Ovary (tissue), 9 donors: ENCODE measurements around the gene RTP5. TPM values are rescaled to one million over a fixed set of nuclear protein-coding genes. Genes with fewer than 3 reads are reported as not detected.

Source experiments
- DNase-seq, 5 donors: peaks; one replicate each; pipeline ENCODE4 v3.0.0-alpha.2; 2019 to 2020
- H3K27ac ChIP-seq, 2 donors: fragments of 200-600 bp; one replicate each; pipeline versions ENCODE4 v1.5.1 to v1.8.0; 2019 to 2022
- H3K27me3 ChIP-seq: fragments of 200-600 bp; one replicate; pipeline ENCODE4 v1.8.0; 2022
- H3K36me3 ChIP-seq: fragments of 200-600 bp; sonication (generic); one replicate; pipeline ENCODE4 v1.5.1; 2019
- H3K4me1 ChIP-seq: one replicate; pipeline ENCODE4 v1.8.1; 2013; ENCODE audit warnings: mild to moderate bottlenecking, moderate library complexity; ENCODE audit not compliant: insufficient read depth
- H3K4me3 ChIP-seq: fragments of 200-600 bp; sonication (generic); one replicate; pipeline ENCODE4 v1.5.1; 2017
- H3K9me3 ChIP-seq, 2 donors: fragments of 200-600 bp in 1 of 2; sonication (generic) in 1 of 2; one replicate each; pipeline versions ENCODE4 v1.5.1 to v1.8.1; 2013 to 2019; ENCODE audit warnings: mild to moderate bottlenecking in 1 of 2, moderate library complexity in 1 of 2
- EP300 ChIP-seq: sonication (generic); formaldehyde crosslinking; IDR thresholded peaks from one replicate; pipeline ENCODE4 v1.6.1; 2017; ENCODE audit warnings: antibody characterized with exemption
- POLR2A ChIP-seq: fragments of 450-650 bp; IDR thresholded peaks from one replicate; pipeline ENCODE4 v1.6.1; 2017; ENCODE audit warnings: antibody characterized with exemption, mild to moderate bottlenecking, moderate library complexity
- WGBS, 3 donors: extraction: QIAGEN DNeasy Blood & Tissue Kit in 1 of 3; methylation state at CpG; one replicate each; pipeline versions ENCODE4 v1.1.5 to v1.1.7; 2013 to 2017; 5-methylcytosine and 5-hydroxymethylcytosine counted together
- intact Hi-C, 4 donors: fragments of 100-400 bp; cut with DNase I; formaldehyde crosslinking; loops; one replicate each; pipeline versions ENCODE4 v1.11.0 to v1.15.1; 2022 to 2023
- polyA plus RNA-seq, 2 donors: library from polyadenylated mRNA; stranded (reverse); fragments of 200-250 nt in 1 of 2; fragments of 350-450 nt in 1 of 2; fragmentation: Illumina TruSeq in 1 of 2; extraction: RNeasy Lipid Tissue Mini Kit (QIAGEN cat#74804) in 1 of 2; gene quantifications; one replicate each; pipeline ENCODE4 v1.2.3, GENCODE V29; 2013 to 2014
- total RNA-seq, 7 donors: library from RNA; depleted of rRNA in 2 of 7; stranded (reverse); fragments of >200 nt in 2 of 7; fragmentation: NEBNext Ultra II Directional in 3 of 7; extraction: Animal tissue kit (Norgen Biotek cat#: 25700) in 3 of 7; gene quantifications; one replicate each; pipeline versions ENCODE4 v1.1.0 to v1.2.4, GENCODE V29; 2016 to 2023
- TF ChIP-seq, protein P1 (sequence below), 3 donors: fragments of 450-650 bp in 2 of 3; fragments of 200-600 bp in 1 of 3; IDR thresholded peaks; one replicate each; pipeline versions ENCODE4 v1.5.1 to v1.8.0; 2016 to 2022; ENCODE audit warnings: antibody characterized with exemption in 3 of 3, mild to moderate bottlenecking in 1 of 3
- donor health status: DM: no; HTN: no; CAD: no; lungs with moderate emphysema.
- donor health status: DM: no; HTN: no; CAD: no.
- donor health status: Bipolar disorder and iron deficiency.
- donor health status: DM: yes; HTN: yes; CAD: no.
- donor health status: DM: no; HTN: no; CAD: no.
- donor health status: DM: yes; HTN: yes; CAD: no.

Gene RTP5
- total and polyA plus RNA-seq, 9 donors = 0.10 TPM; not detected in 8

DNA sequence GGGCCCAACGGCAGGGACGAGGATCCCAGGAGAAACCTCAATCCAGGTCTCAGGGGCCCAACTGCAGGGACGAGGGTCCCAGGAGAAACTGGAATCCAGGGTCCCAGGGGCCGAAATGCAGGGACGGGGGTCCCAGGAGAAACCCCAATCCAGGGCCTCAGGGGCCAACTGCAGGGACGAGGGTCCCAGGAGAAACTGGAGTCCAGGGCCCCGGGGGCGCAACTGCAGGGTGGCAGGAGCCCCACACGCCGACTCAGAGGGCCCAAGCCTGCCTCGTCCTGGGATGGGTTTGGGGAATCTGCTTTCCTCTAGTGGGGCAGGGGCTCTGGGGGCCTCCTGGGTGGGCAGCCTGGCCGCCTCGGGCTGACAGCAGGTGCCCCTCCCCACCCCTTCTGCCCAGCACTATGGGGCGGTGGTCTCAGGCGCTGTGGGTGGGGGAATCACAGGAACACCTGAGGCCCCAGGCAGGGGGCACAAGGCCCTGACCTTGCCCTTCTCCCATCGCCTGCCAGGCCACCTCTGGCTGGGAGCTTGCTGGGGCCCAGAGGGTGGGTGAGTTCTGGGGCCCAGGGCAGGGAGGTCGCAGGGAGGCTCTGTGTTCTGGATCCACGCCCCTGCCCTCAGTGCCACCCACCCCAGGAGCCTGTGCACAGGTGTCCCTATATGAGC is 7.1 kb downstream of the RTP5 start:
- no peak for DNase-seq
- Histone ChIP-seq H3K4me3 (no peak overlapping the region), H3K36me3 (no peaks in the 10 kb centered on the region), H3K9me3 (no peaks in the 10 kb centered on the region), H3K27ac (no peak overlapping the region), H3K27me3 (no peaks in the 10 kb centered on the region), H3K4me1 (no peaks in the 10 kb centered on the region)
- TF ChIP-seq EP300 (no peak), POLR2A (no peak)
- TF ChIP-seq, protein P1, sequence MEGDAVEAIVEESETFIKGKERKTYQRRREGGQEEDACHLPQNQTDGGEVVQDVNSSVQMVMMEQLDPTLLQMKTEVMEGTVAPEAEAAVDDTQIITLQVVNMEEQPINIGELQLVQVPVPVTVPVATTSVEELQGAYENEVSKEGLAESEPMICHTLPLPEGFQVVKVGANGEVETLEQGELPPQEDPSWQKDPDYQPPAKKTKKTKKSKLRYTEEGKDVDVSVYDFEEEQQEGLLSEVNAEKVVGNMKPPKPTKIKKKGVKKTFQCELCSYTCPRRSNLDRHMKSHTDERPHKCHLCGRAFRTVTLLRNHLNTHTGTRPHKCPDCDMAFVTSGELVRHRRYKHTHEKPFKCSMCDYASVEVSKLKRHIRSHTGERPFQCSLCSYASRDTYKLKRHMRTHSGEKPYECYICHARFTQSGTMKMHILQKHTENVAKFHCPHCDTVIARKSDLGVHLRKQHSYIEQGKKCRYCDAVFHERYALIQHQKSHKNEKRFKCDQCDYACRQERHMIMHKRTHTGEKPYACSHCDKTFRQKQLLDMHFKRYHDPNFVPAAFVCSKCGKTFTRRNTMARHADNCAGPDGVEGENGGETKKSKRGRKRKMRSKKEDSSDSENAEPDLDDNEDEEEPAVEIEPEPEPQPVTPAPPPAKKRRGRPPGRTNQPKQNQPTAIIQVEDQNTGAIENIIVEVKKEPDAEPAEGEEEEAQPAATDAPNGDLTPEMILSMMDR (IDR thresholded peaks at IDR 0.05) = no peak
- intact Hi-C loops = loop anchor here (5.0 to 10.0 kb wide), 3 partner anchors 122 to 142 kb away; partner anchors contain the start of gene D2HGDH (in 2 of the 4)
- WGBS, 3 donors = 89 to 92% (median 90%) methylated on average over 16 to 18 of the region's 18 CpGs

DNA sequence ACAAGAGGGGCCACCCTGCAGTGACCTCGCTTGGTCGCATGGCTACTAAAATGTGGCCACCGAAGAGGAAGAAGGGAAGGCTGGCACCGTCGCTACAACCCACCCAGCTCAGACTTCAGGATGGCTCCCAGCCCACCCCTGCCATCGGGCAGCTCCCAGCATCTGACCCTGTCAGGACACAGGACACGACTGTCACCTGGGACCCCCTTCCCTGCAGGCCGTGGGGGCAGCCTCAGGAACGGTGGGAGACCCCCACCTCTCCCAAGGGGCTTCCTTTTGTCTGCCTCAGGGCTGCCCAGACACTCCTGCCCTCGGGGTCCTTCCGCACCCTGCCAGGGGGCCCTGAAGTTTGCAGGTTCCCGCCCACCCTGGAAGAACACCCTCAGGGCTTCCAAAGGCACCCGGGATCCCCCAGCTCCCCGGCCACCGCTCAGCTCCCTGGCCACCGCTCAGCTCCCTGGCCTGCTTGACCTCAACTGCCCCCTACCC is 7.7 kb downstream of the RTP5 start:
- Histone ChIP-seq H3K27me3 (no peaks in the 10 kb centered on the region), H3K27ac (no peak overlapping the region), H3K4me1 (peaks cover 4% of the 10 kb centered on the region), H3K9me3 (no peaks in the 10 kb centered on the region), H3K36me3 (no peaks in the 10 kb centered on the region), H3K4me3 (no peak overlapping the region)
- intact Hi-C loops = loop anchor here (5.0 to 10.0 kb wide), 3 partner anchors 122 to 142 kb away; partner anchors contain the start of gene D2HGDH (in 2 of the 4)
- TF ChIP-seq, protein P1 (IDR thresholded peaks at IDR 0.05) = no peak
- TF ChIP-seq EP300 (no peak), POLR2A (no peak)
- DNase-seq = no peak
- 67 to 76% (median 74%) methylated on average over 16 of the region's 16 CpGs for WGBS, 3 donors

DNA sequence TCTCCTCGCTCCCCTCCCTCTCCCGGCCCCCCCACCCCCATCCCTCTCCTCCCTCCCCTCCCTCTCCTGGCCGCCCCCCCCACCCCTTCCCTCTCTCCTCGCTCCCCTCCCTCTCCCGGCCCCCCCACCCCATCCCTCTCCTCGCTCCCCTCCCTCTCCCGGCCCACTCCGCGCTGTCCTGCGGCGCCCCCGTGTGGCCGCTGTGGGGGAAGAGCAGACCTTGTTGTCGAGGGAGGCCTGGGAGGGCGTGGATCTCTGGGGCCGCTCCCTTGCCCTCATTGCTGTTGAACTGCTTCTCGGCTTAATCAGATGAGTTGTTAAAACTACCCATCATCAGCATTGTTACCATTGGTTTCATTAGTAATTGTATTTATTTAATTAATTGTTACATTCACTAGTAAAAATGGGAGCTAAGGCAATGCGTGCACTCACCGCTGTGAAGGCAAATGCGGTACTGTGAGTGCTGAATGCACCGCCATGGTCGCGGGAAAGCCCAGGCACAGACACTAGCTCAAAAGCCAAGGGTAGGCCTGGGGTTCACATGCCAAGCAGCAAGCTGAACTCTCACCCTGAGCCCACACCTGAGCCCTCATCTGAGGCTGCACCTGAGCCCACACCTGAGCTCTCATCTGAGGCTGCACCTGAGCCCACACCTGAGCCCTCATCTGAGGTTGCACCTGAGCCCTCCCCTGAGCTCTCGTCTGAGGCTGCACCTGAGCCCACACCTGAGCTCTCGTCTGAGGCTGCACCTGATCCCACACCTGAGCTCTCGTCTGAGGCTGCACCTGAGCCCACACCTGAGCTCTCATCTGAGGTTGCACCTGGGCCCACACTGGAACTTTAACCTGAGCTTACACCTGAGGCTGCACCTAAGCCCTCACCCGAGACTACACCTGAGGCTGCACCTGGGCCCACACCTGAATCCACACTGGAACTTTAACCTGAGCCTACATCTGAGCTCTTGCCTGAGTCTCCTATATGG is 8.8 kb downstream of the RTP5 start:
- WGBS, 3 donors = 21 to 28% (median 26%) methylated on average over 21 to 27 of the region's 27 CpGs
- no peaks in the 10 kb centered on the region for H3K36me3 ChIP-seq
- TF ChIP-seq POLR2A = no peak
- TF ChIP-seq, protein P1 (IDR thresholded peaks at IDR 0.05) = peak; percentile 40 to 55 (median 55)
- H3K27ac ChIP-seq = no peak overlapping the region
- intact Hi-C loops = loop anchor here (5.0 to 10.0 kb wide), 3 partner anchors 123 to 143 kb away; partner anchors contain the start of gene D2HGDH (in 2 of the 4)
- peaks cover 7% of the 10 kb centered on the region for H3K4me1 ChIP-seq
- no peaks in the 10 kb centered on the region for H3K27me3 ChIP-seq
- DNase-seq = peak; percentile 72 to 85 (median 82)
- no peaks in the 10 kb centered on the region for H3K9me3 ChIP-seq
- no peak overlapping the region for H3K4me3 ChIP-seq

DNA sequence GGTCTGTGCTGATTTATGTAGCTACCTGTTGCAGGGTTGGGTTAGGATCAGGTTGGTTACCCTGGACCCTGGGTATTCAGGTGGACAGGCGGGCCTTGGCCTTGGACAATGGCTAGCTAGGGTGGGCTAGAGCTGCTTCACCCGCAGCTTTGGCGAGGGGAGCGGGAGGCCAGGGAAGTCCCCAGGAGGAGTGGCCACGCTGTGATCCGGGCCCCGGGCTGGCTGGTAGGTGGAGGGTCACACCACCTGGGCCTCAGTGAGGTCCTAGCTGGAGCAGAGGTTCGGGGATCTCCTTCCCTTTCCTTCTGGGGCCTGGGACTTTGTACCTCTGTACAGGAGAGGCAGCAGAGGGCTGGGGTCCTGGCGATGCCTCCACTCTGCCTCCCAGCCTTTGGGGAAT is 9.8 kb downstream of the RTP5 start:
- H3K4me3 ChIP-seq = no peak overlapping the region
- no peaks in the 10 kb centered on the region for H3K9me3 ChIP-seq
- DNase-seq = no peak
- TF ChIP-seq POLR2A (no peak), EP300 (no peak)
- TF ChIP-seq, protein P1 (IDR thresholded peaks at IDR 0.05) = no peak
- no peak overlapping the region for H3K27ac ChIP-seq
- WGBS, 3 donors = 82 to 87% (median 83%) methylated on average over 9 of the region's 9 CpGs
- no peaks in the 10 kb centered on the region for H3K36me3 ChIP-seq
- H3K27me3 ChIP-seq = no peaks in the 10 kb centered on the region
- intact Hi-C loops = loop anchor here (5.0 to 10.0 kb wide), 3 partner anchors 125 to 145 kb away; partner anchors contain the start of gene D2HGDH (in 2 of the 4)
- H3K4me1 ChIP-seq = peaks cover 7% of the 10 kb centered on the region
